ENCODE measurements around the gene FRZB. TPM values are rescaled to one million over a fixed set of nuclear protein-coding genes. Genes with fewer than 3 reads are reported as not detected.
"Not testable (repeated sequence)": the region's sequence is repeated elsewhere in the genome, so short reads cannot be mapped to it uniquely, and the experiment has no call there.

Gene FRZB
- total RNA-seq, 1 donor: 0.43 TPM

DNA sequence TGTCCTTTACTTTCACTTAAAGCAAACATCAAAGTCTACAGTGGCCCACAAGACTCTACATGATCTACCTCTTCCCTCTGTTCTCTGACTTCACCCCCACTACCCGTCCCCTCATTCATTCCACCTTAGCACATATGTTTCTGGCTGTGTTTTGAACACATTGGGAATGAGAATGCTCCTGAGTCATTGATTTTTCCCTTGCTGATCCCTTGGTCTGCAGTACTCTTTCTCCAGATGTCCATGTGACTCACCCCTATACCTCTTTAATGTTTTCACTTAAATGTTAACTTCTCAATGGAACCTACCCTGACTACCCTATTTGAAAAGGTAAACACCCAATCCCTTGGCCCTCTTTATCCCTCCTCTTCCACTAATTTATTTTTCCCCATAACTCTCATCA lies 30.7 kb upstream of the FRZB start:
- no peak for DNase-seq (ENCODE audit: low read depth)
- no peak overlapping the region for H3K4me3 ChIP-seq (ENCODE audit: low read depth, low read length)
- no peak for TF ChIP-seq CTCF (IDR thresholded peaks at IDR 0.05; ENCODE audit: insufficient read depth, low read depth, low read length)

DNA sequence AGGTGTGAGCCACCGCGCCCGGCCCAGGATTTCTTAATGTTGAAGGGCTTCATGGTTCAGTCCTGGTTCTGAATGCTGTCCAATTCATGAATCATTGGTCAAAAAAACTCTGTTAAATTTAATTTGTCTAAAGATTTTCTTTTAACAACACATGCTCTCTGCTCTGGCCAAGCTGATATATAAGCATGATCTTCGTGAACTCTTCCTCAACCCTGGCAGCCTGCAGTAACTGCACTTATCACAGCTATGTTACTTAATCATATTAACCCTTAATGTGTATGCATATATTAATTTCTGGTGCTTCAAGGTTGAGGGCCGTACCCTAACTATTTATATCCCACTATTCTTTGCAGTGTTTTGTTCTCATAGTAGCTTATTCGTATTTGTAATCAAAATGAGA lies 29.4 kb upstream of the FRZB start:
- TF ChIP-seq CTCF (IDR thresholded peaks at IDR 0.05; ENCODE audit: insufficient read depth, low read depth, low read length): no peak
- no peak overlapping the region for H3K4me3 ChIP-seq (ENCODE audit: low read depth, low read length)
- DNase-seq (ENCODE audit: low read depth): no peak

- H3K4me3 ChIP-seq (ENCODE audit: low read depth, low read length): no peak overlapping the region
- DNase-seq (ENCODE audit: low read depth): no peak
- no peak for TF ChIP-seq CTCF (IDR thresholded peaks at IDR 0.05; ENCODE audit: insufficient read depth, low read depth, low read length)
Observed at GRCh38 chr2:182895169-182895568, 28.7 kb upstream of the FRZB start.

DNA sequence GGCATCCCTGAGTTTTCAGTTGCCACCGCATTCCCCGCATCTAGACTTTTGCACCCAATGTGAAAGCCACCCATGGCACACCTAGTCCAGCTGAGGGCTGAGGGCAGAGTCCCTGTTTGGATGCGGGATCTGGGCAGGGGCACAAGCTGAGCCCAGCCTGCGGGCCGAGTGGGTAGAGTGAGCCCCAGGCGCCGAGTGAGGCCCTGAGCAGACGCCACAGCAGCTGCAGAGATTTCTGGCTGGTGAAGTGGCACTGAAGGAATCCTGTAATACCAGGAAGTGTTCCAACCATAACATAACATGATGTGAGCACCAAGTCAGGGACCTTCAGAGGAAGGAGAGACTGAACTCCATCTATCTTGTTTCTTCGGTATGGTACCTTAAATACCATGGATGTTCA lies 27.7 kb upstream of the FRZB start:
- H3K4me3 ChIP-seq (ENCODE audit: low read depth, low read length): no peak overlapping the region
- no peak for TF ChIP-seq CTCF (IDR thresholded peaks at IDR 0.05; ENCODE audit: insufficient read depth, low read depth, low read length)
- DNase-seq (ENCODE audit: low read depth): no peak

DNA sequence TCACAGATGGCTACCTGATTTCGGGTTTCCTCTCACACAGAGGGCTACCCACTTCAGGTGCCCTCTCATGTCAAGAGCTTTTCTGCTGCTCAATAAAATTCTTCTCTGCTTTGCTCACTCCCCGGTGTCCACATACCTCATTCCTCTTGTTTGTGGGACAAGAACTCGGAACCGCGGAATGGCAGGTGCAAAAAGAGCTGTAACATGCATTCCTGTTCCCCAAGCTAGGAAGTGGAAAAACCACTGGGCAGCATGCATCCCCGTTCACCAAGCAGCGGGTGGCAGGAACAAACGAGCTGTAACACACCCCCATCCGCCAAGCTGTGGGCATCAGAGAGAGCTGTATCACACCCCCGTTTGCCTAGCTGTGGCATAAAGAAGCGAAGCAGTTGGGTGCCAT lies 27.2 kb upstream of the FRZB start:
- TF ChIP-seq CTCF (IDR thresholded peaks at IDR 0.05; ENCODE audit: insufficient read depth, low read depth, low read length): no peak
- no peak for DNase-seq (ENCODE audit: low read depth)
- H3K4me3 ChIP-seq (ENCODE audit: low read depth, low read length): no peak overlapping the region

DNA sequence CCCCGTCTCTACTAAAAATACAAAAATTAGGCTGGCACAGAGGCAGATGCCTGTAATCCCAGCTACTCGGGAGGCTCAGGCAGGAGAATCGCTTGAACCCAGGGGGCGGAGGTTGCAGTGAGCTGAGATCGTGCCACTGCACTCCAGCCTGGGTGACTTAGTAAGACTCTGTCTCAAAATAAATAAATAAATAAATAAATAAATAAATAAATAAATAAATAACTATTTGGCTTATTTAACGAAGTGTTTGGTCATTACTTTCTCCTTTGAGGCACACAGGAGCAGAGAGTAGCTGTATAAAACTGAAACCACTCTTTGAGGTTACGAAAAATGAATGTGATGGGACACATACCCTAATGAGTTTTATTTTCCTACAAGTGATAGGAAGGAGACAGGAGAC lies 26.6 kb upstream of the FRZB start:
- not testable (repeated sequence) for H3K4me3 ChIP-seq (ENCODE audit: low read depth, low read length); DNase-seq (ENCODE audit: low read depth)

- DNase-seq (ENCODE audit: low read depth): no peak
- no peak overlapping the region for H3K4me3 ChIP-seq (ENCODE audit: low read depth, low read length)
- TF ChIP-seq CTCF (IDR thresholded peaks at IDR 0.05; ENCODE audit: insufficient read depth, low read depth, low read length): no peak
Observed at GRCh38 chr2:182891611-182892010, 25.2 kb upstream of the FRZB start.
